Lung (tissue), 12 donors: Measurements from ENCODE around the gene FCN3. TPM values are rescaled to one million over a fixed set of nuclear protein-coding genes. Genes with fewer than 3 reads are reported as not detected.

Experiments used
- ATAC-seq: fragments of 200-7000 bp; cut with Tn5 transposase; one replicate; pipeline ENCODE4 v1.9.1; 2020; ENCODE audit warnings: moderate number of reproducible peaks; ENCODE audit not compliant: insufficient read depth, low FRiP score
- DNase-seq, 3 donors: peaks; one replicate each; pipeline ENCODE4 v3.0.0-alpha.2; 2013 to 2017
- H3K27ac ChIP-seq, 2 donors: one replicate each; pipeline ENCODE4 v1.5.1; 2013; ENCODE audit warnings: mild to moderate bottlenecking in 2 of 2, moderate library complexity in 2 of 2, control low read depth in 1 of 2, inconsistent platforms in 1 of 2, low read depth in 1 of 2, low read length in 1 of 2
- H3K27me3 ChIP-seq, 3 donors: one replicate each; pipeline ENCODE4 v1.5.1; 2013; ENCODE audit warnings: low read length in 2 of 3; ENCODE audit not compliant: control insufficient read depth in 3 of 3, insufficient read depth in 3 of 3
- H3K36me3 ChIP-seq, 4 donors: one replicate each; pipeline ENCODE4 v1.5.1; 2013; ENCODE audit warnings: low read length in 4 of 4, mild to moderate bottlenecking in 1 of 4, moderate library complexity in 1 of 4; ENCODE audit not compliant: control insufficient read depth in 4 of 4, insufficient read depth in 4 of 4
- H3K4me1 ChIP-seq, 5 donors: one replicate each; pipeline ENCODE4 v1.5.1; 2013; ENCODE audit warnings: low read length in 5 of 5, mild to moderate bottlenecking in 2 of 5, moderate library complexity in 1 of 5; ENCODE audit not compliant: control insufficient read depth in 5 of 5, insufficient read depth in 5 of 5
- H3K4me3 ChIP-seq: one replicate; pipeline ENCODE4 v1.5.1; 2013; ENCODE audit warnings: mild to moderate bottlenecking, control low read depth, moderate library complexity
- H3K9ac ChIP-seq, 2 donors: one replicate each; pipeline ENCODE4 v1.5.1; 2013; ENCODE audit warnings: low read length in 2 of 2, control low read depth in 1 of 2; ENCODE audit not compliant: insufficient read depth in 1 of 2
- H3K9me3 ChIP-seq, 4 donors: one replicate each; pipeline ENCODE4 v1.5.1; 2013; ENCODE audit warnings: low read length in 3 of 4, mild to moderate bottlenecking in 1 of 4, moderate library complexity in 1 of 4; ENCODE audit not compliant: control insufficient read depth in 4 of 4, insufficient read depth in 3 of 4
- WGBS, 2 donors: extraction: QIAGEN DNeasy Blood & Tissue Kit; methylation state at CpG; one replicate each; pipeline ENCODE4 v1.1.7; 2013; 5-methylcytosine and 5-hydroxymethylcytosine counted together
- polyA plus RNA-seq, 2 donors: library from polyadenylated mRNA; stranded (reverse); fragments of 200-250 nt; gene quantifications; one replicate each; pipeline ENCODE4 v1.2.1, GENCODE V29; 2013
- total RNA-seq, 2 donors: library from RNA; depleted of rRNA in 1 of 2; stranded (reverse); fragments of >200 nt in 1 of 2; gene quantifications; one replicate each; pipeline ENCODE4 v1.2.1, GENCODE V29; 2014 to 2021
- TF ChIP-seq, protein P1 (sequence below): IDR thresholded peaks from 2 replicates; pipeline ENCODE4 v1.5.1; 2012; ENCODE audit warnings: mild to moderate bottlenecking; ENCODE audit errors: control extremely low read depth, extremely low read depth
- donor health status: control.
- donor health status: control.
- donor health status: Bipolar disorder and iron deficiency.
- donor health status: healthy.
- donor health status: DM: yes; HTN: yes; CAD: no.

FCN3 gene
- total and polyA plus RNA-seq, 4 donors, result 36.6 to 611 (median 470) TPM

DNA sequence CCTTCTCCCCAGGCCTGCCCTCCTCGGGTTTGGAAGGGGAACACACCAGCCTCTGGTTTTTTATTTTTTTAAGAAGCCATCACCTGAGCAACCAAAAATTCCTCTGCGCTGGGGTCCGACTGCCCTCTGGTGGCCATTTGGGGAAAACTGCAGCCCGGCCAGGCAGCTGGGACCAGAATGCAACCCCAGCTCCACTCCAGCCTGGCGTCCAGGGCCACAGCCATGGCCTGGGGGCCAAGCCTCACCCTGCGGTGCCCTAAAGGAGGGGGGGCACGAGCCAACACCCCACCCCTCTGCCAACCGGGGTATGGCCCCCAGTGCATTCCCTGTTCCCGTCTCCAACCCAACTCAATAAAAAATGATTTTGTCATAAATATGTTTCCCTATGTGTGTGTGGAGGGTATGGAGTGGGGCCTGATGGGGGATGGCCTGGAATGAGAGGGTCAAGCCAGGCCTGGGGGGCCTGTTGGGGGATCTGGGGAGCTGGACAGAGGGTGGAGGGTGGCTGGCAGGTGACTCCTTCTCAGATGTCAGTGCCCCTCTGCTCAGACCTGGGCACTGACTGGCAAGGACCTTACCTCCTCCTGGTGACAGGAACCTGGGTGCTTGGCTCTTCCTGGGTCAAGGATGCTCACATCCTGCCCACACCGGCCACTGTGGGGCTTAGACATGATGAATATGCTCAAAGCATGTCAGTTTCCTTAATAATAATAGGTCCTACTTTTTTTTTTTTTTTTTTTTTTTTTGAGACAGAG, 21.0 kb upstream of the FCN3 start:
- Histone ChIP-seq H3K4me1 (peaks cover 0 to 38% (median 30%) of the 10 kb centered on the region in 5 donors), H3K9ac (no peak overlapping the region), H3K4me3 (no peak overlapping the region), H3K9me3 (peaks cover 0 to 2% (median 0%) of the 10 kb centered on the region in 4 donors), H3K27me3 (no peaks in the 10 kb centered on the region), H3K36me3 (no peaks in the 10 kb centered on the region), H3K27ac (no peak overlapping the region)
- ATAC-seq, result peak; percentile 46
- TF ChIP-seq, protein P1, sequence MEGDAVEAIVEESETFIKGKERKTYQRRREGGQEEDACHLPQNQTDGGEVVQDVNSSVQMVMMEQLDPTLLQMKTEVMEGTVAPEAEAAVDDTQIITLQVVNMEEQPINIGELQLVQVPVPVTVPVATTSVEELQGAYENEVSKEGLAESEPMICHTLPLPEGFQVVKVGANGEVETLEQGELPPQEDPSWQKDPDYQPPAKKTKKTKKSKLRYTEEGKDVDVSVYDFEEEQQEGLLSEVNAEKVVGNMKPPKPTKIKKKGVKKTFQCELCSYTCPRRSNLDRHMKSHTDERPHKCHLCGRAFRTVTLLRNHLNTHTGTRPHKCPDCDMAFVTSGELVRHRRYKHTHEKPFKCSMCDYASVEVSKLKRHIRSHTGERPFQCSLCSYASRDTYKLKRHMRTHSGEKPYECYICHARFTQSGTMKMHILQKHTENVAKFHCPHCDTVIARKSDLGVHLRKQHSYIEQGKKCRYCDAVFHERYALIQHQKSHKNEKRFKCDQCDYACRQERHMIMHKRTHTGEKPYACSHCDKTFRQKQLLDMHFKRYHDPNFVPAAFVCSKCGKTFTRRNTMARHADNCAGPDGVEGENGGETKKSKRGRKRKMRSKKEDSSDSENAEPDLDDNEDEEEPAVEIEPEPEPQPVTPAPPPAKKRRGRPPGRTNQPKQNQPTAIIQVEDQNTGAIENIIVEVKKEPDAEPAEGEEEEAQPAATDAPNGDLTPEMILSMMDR, result peak; percentile 93
- DNase-seq, result peak; percentile 72 to 79 (median 73)
- 8 to 10% methylated on average over 10 of the region's 10 CpGs for WGBS, 2 donors

DNA sequence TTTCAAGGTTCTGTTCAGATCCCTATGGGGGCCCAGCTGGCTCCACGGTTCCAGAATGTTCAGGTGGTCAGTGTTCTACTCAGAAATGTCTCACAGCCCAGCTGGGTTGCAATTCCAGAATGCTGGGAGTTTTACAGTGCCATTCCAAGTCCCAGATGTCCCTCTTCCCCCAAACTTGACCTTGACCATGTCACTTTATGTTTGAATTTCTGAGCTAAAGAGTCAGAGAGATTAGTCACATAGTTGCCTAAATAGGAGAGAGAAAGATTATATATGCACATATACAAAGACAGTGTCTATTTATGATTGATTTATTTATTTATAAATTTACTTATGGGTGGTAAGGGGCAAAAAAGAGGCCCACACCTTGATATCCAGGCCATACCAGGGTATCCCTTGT, 20.3 kb upstream of the FCN3 start:
- Histone ChIP-seq H3K27ac (no peak overlapping the region), H3K36me3 (no peaks in the 10 kb centered on the region), H3K9ac (no peak overlapping the region), H3K4me3 (no peak overlapping the region), H3K4me1 (peaks cover 0 to 31% (median 25%) of the 10 kb centered on the region in 5 donors), H3K27me3 (no peaks in the 10 kb centered on the region), H3K9me3 (peaks cover 0 to 2% (median 0%) of the 10 kb centered on the region in 4 donors)
- DNase-seq, result no peak
- TF ChIP-seq, protein P1, result no peak
- 88 to 92% methylated on average over 1 of the region's 1 CpG for WGBS, 2 donors
- no peak for ATAC-seq

DNA sequence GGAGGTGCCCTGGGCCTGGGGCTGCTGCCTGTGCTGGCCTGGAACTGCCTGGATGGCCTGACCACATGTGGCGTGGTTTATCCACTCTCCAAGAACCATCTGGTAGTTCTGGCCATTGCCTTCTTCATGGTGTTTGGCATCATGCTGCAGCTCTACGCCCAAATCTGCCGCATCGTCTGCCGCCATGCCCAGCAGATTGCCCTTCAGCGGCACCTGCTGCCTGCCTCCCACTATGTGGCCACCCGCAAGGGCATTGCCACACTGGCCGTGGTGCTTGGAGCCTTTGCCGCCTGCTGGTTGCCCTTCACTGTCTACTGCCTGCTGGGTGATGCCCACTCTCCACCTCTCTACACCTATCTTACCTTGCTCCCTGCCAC, 19.6 kb upstream of the FCN3 start:
- TF ChIP-seq, protein P1, result no peak
- Histone ChIP-seq H3K27ac (no peak overlapping the region), H3K27me3 (no peaks in the 10 kb centered on the region), H3K9ac (no peak overlapping the region), H3K36me3 (no peaks in the 10 kb centered on the region), H3K4me1 (peaks cover 0 to 25% (median 19%) of the 10 kb centered on the region in 5 donors), H3K4me3 (no peak overlapping the region), H3K9me3 (peaks cover 0 to 2% (median 0%) of the 10 kb centered on the region in 4 donors)
- no peak for ATAC-seq
- 94 to 95% methylated on average over 9 of the region's 9 CpGs for WGBS, 2 donors
- no peak for DNase-seq
